GM18867 (cell line): ENCODE data around the gene ACTN4.

Source experiments
- ATAC-seq: cut with Tn5 transposase; IDR thresholded peaks from one replicate; pipeline ENCODE4 v1.9.1; 2021; ENCODE audit warnings: mild to moderate bottlenecking, moderate library complexity; ENCODE audit not compliant: unreplicated experiment

ACTN4 gene

GRCh38 chr19:38693380-38694223, 46.2 kb downstream of the ACTN4 start:
- ATAC-seq, result no peak

- ATAC-seq, result no peak
Observed at GRCh38 chr19:38695317-38695683, 47.9 kb downstream of the ACTN4 start.

- no peak for ATAC-seq
Observed at GRCh38 chr19:38695832-38696728, 48.6 kb downstream of the ACTN4 start.

GRCh38 chr19:38696729-38697055, 49.2 kb downstream of the ACTN4 start:
- ATAC-seq, result no peak

- no peak for ATAC-seq
Observed at GRCh38 chr19:38697197-38697596, 49.7 kb downstream of the ACTN4 start.

- ATAC-seq, result no peak
Observed at GRCh38 chr19:38697641-38698071, 50.2 kb downstream of the ACTN4 start.

- ATAC-seq, result no peak
Observed at GRCh38 chr19:38698225-38699026, 51.0 kb downstream of the ACTN4 start.

- ATAC-seq, result no peak
Observed at GRCh38 chr19:38699027-38699346, 51.5 kb downstream of the ACTN4 start.

- no peak for ATAC-seq
Observed at GRCh38 chr19:38699647-38700349, 52.3 kb downstream of the ACTN4 start.

GRCh38 chr19:38700350-38700901, 53.0 kb downstream of the ACTN4 start:
- ATAC-seq, result no peak

- ATAC-seq, result no peak
Observed at GRCh38 chr19:38700902-38701454, 53.5 kb downstream of the ACTN4 start.

GRCh38 chr19:38701455-38702063, 54.1 kb downstream of the ACTN4 start:
- no peak for ATAC-seq

GRCh38 chr19:38702278-38702677, 54.8 kb downstream of the ACTN4 start:
- ATAC-seq, result no peak

GRCh38 chr19:38703509-38703908, 56.1 kb downstream of the ACTN4 start:
- ATAC-seq, result no peak

GRCh38 chr19:38704488-38705026, 57.1 kb downstream of the ACTN4 start:
- no peak for ATAC-seq

GRCh38 chr19:38705197-38706019, 58.0 kb downstream of the ACTN4 start:
- ATAC-seq, result no peak

GRCh38 chr19:38706792-38707511, 59.5 kb downstream of the ACTN4 start:
- ATAC-seq, result no peak
